ENCODE results near the gene LYRM9.
"Not testable (repeated sequence)": the region's sequence is repeated elsewhere in the genome, so short reads cannot be mapped to it uniquely, and the experiment has no call there.

Gene LYRM9

DNA sequence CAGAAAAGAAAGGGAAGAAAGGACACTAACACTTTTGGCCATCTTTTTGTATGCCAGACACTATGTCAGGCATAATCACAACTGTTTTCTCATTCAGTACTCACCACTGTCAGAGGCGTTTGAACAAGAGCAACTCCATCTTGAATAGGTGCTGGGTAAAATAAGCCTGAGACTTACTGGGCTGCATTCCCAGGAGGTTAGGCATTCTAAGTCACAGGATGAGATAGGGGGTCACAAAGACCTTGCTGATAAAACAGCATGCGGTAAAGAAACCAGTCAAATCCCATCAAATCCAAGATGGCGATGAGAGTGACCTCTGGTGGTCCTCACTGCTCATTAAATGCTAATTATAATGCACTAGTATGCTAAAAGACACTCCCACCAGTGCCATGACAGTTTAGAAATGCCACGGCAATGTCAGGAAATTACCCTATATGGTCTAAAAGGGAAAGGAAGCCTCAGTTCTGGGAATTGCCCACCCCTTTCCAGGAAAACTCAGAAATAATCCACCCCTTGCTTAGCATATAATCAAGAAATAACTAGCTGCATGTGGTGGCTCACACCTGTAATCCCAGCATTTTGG is 14.9 kb upstream of the LYRM9 start:
- Histone ChIP-seq H3K27ac (no peak overlapping the region), H3K4me3 (no peak overlapping the region)

DNA sequence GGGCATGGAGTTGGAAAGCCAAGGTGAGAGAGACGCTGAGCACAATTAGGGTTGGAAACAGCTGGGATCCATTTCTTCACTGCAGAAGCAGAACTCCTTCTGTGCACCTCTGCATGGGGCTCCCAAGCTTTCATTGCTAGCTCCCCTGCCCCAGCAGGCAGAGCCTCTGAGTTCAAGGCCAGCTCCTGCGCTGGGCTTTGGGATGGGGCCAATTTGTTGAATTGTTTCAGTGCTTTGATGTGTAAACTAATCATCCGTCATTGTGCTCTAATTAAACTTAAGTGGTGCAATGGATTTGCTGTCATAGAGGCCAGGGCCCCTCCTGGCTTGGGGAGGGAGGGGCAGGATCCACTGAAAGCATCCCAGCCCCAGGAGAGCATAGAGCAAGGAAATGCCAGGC is 13.5 kb upstream of the LYRM9 start:
- no peak overlapping the region for H3K4me3 ChIP-seq
- H3K27ac ChIP-seq, result no peak overlapping the region

DNA sequence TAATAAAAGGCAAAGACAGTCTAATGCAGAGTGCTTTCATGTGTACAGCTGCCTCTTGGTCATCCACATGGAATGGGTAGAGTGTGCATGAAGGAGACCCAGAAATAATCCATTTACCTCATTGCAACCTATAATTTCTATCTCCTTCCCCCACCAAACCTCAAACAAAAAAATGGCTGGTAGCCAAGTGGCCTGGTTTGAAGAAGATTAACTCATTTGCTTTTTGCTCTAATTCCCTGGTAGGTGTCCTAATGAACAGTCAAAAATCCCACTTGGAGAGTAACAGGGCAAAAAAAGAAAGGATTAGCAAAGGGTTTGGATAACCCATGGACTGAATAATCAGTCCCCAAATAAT is 13.0 kb upstream of the LYRM9 start:
- H3K27ac ChIP-seq, result no peak overlapping the region
- no peak overlapping the region for H3K4me3 ChIP-seq

DNA sequence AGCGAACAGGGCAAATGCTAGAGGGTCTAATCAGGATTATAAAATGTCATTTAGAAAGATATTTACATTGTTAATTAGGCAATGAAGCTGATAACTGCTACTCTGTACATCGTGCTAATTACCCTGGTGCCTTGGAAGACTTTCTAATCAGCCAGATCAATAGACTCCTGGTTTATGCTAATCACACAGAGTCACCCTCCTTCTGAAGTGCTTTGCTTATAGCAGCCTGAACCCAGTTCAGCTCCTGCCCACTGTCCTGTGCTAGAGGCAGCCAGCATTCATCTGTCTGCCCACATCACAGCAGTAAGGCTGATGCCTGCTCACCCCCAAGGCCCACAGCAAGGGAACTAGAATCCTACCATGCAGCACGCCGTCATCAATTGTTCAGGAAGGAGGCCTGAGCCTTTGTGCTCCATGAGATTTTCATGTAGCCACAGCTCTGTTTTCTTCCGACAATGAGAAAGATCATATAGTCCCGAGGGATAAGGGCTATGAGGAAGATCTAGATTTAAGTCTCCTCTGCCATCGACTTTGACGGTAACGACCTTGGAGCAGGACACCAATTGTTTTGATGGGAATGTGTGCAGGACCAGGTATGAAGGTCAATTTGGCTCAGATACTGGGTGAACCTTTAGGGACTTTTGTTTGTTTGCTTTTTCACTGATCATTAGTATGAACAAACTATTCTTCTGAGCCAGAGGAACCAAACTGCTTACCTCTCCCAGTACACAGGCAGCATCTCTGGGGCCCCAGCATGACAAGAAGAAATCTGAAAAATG is 12.5 kb upstream of the LYRM9 start:
- peak overlapping the region in 2 of 21 experiments; percentile 38 to 59 for H3K27ac ChIP-seq

DNA sequence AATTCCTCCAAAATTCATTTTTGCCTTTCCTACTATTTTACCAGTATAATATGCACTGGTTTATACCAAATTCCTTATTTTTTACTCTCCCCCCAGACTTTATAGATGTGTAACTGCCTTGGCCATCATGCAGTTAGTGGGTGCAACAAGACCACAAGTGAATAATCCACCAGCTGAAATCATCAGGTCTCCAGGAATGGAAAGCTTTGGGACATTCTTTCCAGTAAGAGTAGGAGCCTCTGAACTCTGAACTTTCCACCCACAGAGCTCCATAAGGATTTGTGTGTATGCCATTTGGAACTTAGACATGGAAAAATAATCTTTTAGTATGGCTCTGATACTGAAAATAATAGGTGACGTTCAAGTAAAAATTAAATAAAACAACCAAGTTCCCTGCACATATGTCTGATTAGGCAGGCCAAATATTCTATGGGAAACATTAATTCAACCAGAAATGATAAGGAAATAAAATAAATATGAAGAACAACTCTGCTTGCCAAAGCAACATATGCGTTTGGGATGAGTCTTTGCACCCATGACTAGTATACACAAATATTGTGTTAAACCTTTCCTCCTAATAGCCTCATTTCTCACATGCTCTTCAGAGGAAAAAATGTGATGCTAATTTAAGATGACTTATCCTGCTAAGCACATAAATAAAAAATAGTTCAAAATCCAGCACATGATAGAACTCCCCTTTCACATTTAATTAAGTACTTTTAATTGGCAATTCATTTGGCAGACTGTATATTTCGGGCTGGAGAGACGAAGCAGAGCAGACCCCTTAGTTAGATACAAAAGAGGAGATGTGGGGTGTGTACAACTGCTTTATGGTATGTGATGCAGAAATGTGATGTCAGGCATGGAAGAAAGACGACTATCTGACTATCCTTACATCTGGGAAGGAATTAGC is 11.6 kb upstream of the LYRM9 start:
- H3K27ac ChIP-seq, result peak overlapping the region in 1 of 21 experiments; percentile 38
- no peak overlapping the region for H3K4me3 ChIP-seq

More for the DNA sequence above, 12.5 kb upstream of the LYRM9 start:
- no peak overlapping the region for H3K4me3 ChIP-seq

DNA sequence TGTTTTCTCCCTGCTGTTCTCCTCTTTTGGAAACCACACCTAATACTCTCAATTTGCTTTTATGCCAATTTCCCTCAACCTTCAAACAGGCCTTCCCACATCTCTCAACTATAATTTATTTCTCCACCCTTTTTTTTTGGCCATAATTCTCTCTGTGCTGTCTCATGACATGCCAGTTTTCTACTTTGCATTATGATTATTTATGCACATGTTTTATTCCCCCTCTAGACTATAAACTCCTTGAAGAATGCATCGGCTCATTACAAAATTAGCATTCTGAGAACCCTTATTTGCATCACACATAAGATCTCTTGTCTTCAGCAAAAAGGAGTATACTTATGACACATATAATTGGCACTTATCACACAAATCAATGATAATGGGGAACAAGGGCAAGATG is 10.9 kb upstream of the LYRM9 start:
- H3K4me3 ChIP-seq, result no peak overlapping the region
- no peak overlapping the region for H3K27ac ChIP-seq

DNA sequence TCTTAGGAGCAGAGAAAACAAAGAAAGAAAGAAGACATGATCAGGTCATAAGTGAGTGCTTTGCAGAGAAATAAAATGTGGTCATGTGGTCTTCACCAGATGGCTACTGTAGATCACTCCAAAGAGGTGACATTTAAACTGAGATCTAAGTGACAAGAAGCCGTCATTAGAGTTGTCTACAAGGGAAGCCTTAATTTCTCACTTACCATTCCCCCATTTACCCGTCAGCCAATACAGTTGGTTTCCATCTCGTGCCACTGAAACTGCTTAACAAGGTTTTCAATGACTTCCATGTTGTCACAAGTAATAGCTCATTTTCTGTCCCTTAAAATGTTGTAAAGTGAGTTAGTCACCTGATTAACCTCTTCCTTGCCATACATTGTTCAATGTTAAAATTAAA is 6.4 kb upstream of the LYRM9 start:
- H3K27ac ChIP-seq, result no peak overlapping the region
- no peak overlapping the region for H3K4me3 ChIP-seq

DNA sequence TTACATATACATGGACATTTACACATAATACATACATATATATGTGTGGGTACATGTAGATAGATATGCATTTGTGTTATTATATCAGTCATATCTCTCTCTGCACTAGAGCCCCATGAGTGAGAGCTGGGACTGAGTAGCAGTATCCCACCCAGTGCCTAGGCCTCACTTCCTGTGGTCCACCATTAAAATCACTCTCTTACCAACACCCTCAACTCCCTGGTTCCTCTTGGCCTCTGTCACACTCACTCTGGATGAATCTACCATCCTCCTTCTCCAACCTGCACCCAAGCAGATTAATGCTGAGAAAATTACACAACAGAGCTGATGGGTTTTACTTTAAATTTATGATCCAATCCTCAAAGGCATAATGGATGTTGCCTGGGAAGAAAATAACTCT is 4.9 kb upstream of the LYRM9 start:
- H3K27ac ChIP-seq, result no peak overlapping the region
- H3K4me3 ChIP-seq, result no peak overlapping the region

DNA sequence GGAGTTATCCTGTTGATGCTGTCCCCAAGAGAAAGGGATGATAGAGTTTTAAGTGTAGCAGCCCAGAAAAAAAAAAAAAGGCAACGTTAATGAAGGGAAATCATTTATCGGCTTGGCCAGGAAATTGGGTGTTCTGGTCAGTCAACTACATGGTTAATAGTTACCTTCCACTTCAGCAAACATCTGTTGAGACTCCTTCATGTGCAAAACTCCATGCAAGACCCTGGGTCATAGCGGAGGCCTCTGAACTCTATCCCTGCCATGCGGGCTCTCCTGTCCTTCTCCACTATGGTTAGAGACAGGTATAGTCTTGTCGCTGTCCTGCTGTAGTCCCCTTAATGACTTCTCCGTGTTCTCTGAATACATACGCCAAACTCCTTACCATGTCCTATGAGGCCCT is 3.5 kb upstream of the LYRM9 start:
- Histone ChIP-seq H3K4me3 (no peak overlapping the region), H3K27ac (no peak overlapping the region)

DNA sequence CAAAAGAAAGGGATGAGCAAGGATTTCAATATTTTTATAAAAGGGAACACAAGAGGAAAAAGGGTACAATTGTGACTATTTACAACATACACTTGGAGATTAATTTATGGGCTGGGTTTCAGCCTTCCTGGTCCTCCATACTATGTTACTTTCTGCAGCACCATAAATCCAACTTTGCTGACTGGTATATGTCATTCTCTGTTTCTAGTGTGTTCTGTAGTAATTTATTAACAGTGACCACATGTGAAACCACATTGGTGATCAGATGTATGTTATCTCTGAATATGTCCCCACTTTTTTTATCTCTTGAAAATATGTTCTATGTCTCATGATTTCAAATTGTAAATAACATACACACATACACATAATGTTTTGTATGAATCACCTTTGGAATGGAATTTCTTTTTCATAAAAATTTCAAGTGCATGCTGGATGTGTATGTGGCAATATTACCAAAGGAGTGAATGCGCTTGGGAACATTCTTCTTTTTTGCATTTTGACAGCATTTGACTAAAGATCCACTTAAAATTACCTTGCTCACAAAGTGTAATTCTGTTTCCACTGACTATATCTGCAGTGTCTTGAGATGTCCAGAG is 2.9 kb upstream of the LYRM9 start:
- no peak overlapping the region for H3K27ac ChIP-seq
- H3K4me3 ChIP-seq, result no peak overlapping the region

DNA sequence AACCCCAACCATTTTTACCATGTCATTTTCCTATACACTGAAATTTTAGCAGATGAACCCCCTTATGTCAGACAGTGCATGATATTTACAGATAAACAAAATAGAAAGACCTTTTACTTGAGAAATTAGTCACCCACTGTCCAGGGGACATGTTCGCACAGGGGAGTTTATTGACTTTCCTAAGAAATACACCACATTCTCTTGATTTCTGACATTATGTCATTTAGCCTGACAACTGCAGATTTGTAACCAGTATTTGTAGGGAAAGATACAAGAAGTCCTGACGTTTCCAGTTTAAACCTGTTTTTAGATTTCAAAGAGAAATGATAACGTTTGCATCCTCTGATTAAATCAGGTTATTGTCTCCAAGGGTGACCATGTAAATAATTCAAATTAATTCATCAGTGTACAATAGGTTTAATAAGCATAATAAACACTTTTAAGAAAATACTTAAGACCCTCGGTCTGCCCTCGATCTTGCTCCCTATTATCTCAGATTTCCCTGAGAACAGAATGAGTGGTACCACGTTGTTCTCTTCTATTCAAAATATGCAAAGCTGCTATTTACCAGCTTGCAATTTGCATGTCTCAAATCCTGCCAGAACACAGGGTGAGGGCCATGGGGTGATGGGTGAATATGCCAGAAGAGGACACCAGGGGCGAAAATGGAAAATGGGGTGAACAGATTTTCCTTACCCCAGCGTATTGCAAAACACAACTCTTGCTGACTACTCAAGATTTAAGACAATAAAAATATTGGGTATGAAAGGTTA is 2.1 kb upstream of the LYRM9 start:
- no peak overlapping the region for H3K4me3 ChIP-seq
- no peak overlapping the region for H3K27ac ChIP-seq

DNA sequence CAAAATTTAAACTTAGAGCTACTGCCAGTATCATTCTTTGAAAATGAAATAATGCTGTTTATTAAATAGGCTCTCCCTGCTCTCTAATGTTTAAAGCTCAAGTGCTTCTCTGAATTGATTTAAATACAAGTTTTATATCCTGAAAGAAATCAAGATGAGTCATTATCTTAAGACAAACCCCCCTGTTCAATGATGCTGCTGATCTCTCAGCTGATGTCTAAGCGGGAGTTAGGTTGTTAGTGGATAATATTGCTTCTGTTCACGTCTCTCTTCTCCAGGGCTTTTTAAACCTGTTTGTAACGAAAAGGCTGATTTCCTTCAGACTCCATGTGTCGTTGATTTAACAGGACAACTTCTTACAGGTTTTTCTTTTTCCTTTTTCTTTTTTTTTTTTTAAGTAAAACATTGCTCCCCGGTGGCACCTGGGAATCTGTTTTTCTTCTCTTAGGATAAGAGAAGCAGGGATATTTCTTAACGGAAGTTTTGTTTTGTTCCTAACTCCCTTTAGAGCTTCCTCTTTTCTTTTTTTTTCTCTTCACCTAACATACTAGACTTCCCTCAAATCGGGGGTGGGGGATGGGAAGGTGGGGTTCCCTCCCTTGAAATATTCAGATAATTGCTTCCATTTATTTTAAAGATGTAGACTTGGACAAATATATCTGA is 807 bp upstream of the LYRM9 start:
- H3K4me3 ChIP-seq, result peak overlapping the region in 1 of 7 experiments; percentile 67
- peak overlapping the region in 6 of 21 experiments; percentile 4 to 91 (median 26) for H3K27ac ChIP-seq

DNA sequence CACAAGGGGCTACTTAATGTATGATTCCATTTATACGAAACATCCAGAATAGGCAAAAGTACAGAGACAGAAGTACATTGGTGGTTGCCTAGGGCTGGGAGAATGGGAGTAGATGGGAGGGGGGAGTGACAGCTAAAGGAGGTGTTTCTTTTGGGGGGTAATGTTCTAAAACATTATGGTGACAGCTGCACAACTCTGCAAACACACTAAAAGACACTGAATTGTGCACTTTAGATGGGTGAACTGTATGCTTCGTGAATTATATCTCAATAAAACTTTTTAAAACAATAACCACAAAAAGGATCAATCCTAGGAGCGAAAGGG is 661 bp downstream of the LYRM9 start:
- Histone ChIP-seq H3K4me3 (peak overlapping the region; percentile 47 to 78 (median 66)), H3K27ac (peak overlapping the region; percentile 61 to 93 (median 87))

DNA sequence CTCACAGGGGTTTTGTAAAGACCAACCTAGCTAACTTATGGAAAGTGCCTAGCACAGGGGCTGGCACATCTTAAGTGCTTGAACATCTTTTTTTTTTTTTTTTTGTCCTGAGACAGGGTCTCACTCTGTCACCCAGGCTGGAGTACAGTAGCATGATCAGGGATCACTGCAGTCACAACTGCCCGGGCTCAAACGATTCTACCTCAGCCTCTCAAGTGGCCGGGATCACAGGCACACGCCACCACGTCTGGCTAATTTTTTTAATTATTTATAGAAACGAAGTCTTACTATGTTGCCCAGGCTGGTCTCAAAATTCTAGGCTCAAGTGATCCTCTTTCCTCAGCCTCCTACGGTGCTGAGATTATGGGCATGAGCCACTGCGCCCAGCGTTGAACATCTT is 1.3 kb downstream of the LYRM9 start:
- no peak overlapping the region for H3K4me3 ChIP-seq
- H3K27ac ChIP-seq, result peak overlapping the region in 1 of 21 experiments; percentile 93

DNA sequence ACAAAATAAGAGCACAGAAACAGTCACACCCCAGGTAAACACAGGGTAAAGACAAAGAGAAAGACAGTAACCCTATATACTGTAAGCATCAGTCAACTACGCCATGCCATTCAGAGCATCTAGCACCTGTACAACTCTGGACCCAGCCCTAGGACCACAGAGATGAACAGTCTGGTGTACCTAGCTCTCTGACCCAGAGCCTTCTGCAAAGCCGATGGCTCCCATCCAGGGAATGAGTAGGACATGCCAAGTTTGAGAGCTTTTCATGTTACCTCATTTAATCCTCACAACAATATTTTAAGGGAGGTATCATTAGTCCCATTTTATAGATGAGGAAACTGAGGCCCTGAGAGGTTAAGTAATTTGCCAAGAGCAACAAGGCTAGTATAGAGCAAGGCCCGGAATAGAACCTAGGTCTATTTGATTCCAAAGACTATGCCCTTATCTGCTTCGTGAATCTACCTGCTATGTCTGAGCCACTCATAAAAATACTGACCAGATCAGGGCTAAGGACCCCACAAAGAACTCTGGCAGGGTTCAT is 3.4 kb downstream of the LYRM9 start:
- no peak overlapping the region for H3K4me3 ChIP-seq
- no peak overlapping the region for H3K27ac ChIP-seq

DNA sequence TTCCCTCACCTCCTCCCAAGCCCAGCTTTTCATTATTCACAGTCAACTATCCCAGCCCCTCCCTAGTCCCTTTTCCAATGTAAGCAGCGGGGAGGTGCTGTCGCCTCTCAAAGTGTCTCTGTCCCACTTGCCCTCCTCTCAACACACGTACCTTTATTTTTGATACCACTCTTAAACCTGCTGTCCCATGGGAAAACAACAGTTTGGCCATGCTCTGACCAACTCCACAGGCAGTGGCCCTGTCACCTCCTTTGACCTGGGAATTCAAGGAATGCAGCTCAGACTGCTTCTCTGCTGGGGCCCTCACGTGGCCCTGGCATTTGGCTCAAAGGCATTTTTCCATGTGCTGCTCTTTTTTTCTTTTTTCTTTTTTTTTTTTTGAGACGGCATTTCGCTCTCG is 4.2 kb downstream of the LYRM9 start:
- Histone ChIP-seq H3K27ac (no peak overlapping the region), H3K4me3 (no peak overlapping the region)

DNA sequence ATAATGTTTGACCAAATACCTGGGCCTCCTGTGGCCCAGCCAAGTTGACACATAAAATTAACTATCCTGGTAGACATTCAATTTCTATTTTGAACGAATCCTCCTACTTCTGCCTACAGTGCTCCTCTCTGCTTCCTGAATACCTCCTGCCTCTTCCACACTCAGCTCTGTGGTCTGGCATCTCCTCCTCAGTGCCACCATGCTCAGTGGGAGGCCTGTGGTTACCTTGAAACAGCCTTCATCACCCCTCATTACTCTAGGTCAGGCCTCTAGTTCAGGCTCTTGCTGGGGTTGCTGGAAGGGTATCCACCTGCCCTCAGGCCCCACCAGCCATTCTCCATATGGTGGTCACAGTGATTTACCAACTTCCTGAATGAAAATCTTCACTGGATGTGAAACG is 5.1 kb downstream of the LYRM9 start:
- Histone ChIP-seq H3K27ac (no peak overlapping the region), H3K4me3 (no peak overlapping the region)

DNA sequence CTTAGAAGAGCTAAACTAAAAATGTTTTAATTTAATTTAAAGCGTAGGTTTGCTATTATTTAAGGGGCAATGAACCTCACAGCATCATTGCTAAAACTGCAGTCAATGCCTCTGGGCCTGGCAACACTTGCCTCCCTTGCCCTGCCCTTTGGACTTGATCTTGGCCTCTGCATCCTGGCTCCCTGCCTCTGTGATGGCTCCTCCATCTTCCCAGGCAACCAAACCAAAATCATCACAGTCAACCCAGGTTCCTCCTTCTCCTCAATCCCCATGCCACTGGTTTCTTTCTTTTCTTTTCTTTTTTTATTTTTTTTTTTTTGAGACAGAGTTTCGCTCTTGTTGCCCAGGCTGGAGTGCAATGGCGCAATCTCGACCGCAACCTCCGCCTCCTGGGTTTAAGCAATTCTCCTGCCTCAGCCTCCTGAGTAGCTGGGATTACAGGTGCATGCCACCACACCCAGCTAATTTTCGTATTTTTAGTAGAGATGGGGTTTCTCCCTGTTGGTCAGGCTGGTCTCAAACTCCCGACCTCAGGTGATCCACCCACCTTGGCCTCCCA is 6.7 kb downstream of the LYRM9 start:
- H3K4me3 ChIP-seq, H3K27ac ChIP-seq: not testable (repeated sequence)
